Measurements from ENCODE around the gene HOXB3.

DNA sequence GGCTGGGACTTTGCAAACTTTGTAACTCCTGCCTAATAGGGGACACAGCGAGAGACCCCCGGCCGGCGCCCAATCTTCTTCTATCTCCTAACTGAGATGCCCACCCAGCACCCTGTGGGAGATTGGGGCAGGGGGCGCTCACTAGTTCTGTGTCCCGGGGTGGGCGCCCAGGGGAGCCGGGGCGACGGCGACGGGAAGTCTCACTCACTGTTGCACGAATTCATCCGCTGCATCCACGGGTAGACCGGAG lies 7.4 kb upstream of the HOXB3 start:
- TF ChIP-seq, protein P1, sequence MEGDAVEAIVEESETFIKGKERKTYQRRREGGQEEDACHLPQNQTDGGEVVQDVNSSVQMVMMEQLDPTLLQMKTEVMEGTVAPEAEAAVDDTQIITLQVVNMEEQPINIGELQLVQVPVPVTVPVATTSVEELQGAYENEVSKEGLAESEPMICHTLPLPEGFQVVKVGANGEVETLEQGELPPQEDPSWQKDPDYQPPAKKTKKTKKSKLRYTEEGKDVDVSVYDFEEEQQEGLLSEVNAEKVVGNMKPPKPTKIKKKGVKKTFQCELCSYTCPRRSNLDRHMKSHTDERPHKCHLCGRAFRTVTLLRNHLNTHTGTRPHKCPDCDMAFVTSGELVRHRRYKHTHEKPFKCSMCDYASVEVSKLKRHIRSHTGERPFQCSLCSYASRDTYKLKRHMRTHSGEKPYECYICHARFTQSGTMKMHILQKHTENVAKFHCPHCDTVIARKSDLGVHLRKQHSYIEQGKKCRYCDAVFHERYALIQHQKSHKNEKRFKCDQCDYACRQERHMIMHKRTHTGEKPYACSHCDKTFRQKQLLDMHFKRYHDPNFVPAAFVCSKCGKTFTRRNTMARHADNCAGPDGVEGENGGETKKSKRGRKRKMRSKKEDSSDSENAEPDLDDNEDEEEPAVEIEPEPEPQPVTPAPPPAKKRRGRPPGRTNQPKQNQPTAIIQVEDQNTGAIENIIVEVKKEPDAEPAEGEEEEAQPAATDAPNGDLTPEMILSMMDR (IDR thresholded peaks at IDR 0.05), result no peak
- TF ChIP-seq POLR2AphosphoS5 (IDR thresholded peaks at IDR 0.05), result no peak

Data from upper lobe of left lung (tissue), 4 donors.